Ishikawa (cell line): ENCODE results near the gene DDTL.
"Not testable (repeated sequence)": the region's sequence is repeated elsewhere in the genome, so short reads cannot be mapped to it uniquely, and the experiment has no call there.

Experiments used
- CEBPB ChIP-seq: IDR thresholded peaks from 2 replicates; pipeline ENCODE4 v1.6.1; 2012
- CREB1 ChIP-seq: IDR thresholded peaks from 2 replicates; pipeline ENCODE4 v1.6.1; 2012; ENCODE audit warnings: low read depth
- EGR1 ChIP-seq: IDR thresholded peaks from 2 replicates; pipeline ENCODE4 v1.6.1; 2012
- EP300 ChIP-seq: IDR thresholded peaks from 2 replicates; pipeline ENCODE4 v1.6.1; 2012; ENCODE audit warnings: borderline replicate concordance
- FOXM1 ChIP-seq: IDR thresholded peaks from 2 replicates; pipeline ENCODE4 v1.6.1; 2012; ENCODE audit warnings: low read depth, borderline replicate concordance
- MAX ChIP-seq: IDR thresholded peaks from 2 replicates; pipeline ENCODE4 v1.6.1; 2012
- NFIC ChIP-seq: IDR thresholded peaks from 2 replicates; pipeline ENCODE4 v1.6.1; 2012
- RAD21 ChIP-seq: IDR thresholded peaks from 2 replicates; pipeline ENCODE4 v1.6.1; 2012; ENCODE audit warnings: low read depth
- TAF1 ChIP-seq: IDR thresholded peaks from 2 replicates; pipeline ENCODE4 v1.6.1; 2012; ENCODE audit warnings: low read depth, mild to moderate bottlenecking
- TCF12 ChIP-seq: IDR thresholded peaks from 2 replicates; pipeline ENCODE4 v1.6.1; 2012; ENCODE audit warnings: low read depth
- TEAD4 ChIP-seq: IDR thresholded peaks from 2 replicates; pipeline ENCODE4 v1.6.1; 2012
- USF1 ChIP-seq: IDR thresholded peaks from 2 replicates; pipeline ENCODE4 v1.6.1; 2012
- YY1 ChIP-seq: IDR thresholded peaks from 2 replicates; pipeline ENCODE4 v1.6.1; 2012; ENCODE audit warnings: low read depth
- ZBTB7A ChIP-seq: IDR thresholded peaks from 2 replicates; pipeline ENCODE4 v1.6.1; 2012; ENCODE audit warnings: low read depth
- TF ChIP-seq, protein P1 (sequence below): IDR thresholded peaks from 2 replicates; pipeline ENCODE4 v1.6.1; 2012; ENCODE audit warnings: low read depth, mild to moderate bottlenecking

The DDTL gene

GRCh38 chr22:23970816-23971486 lies 4.3 kb downstream of the DDTL start:
- TF ChIP-seq EGR1, result no peak
- no peak for TF ChIP-seq NFIC
- no peak for TF ChIP-seq CEBPB
- no peak for TF ChIP-seq EP300
- no peak for TF ChIP-seq MAX
- TF ChIP-seq FOXM1, result no peak
- TF ChIP-seq, protein P1, sequence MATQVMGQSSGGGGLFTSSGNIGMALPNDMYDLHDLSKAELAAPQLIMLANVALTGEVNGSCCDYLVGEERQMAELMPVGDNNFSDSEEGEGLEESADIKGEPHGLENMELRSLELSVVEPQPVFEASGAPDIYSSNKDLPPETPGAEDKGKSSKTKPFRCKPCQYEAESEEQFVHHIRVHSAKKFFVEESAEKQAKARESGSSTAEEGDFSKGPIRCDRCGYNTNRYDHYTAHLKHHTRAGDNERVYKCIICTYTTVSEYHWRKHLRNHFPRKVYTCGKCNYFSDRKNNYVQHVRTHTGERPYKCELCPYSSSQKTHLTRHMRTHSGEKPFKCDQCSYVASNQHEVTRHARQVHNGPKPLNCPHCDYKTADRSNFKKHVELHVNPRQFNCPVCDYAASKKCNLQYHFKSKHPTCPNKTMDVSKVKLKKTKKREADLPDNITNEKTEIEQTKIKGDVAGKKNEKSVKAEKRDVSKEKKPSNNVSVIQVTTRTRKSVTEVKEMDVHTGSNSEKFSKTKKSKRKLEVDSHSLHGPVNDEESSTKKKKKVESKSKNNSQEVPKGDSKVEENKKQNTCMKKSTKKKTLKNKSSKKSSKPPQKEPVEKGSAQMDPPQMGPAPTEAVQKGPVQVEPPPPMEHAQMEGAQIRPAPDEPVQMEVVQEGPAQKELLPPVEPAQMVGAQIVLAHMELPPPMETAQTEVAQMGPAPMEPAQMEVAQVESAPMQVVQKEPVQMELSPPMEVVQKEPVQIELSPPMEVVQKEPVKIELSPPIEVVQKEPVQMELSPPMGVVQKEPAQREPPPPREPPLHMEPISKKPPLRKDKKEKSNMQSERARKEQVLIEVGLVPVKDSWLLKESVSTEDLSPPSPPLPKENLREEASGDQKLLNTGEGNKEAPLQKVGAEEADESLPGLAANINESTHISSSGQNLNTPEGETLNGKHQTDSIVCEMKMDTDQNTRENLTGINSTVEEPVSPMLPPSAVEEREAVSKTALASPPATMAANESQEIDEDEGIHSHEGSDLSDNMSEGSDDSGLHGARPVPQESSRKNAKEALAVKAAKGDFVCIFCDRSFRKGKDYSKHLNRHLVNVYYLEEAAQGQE, result no peak
- TF ChIP-seq TCF12, result no peak
- no peak for TF ChIP-seq TAF1
- TF ChIP-seq CREB1, result no peak
- no peak for TF ChIP-seq USF1
- TF ChIP-seq ZBTB7A, result no peak
- no peak for TF ChIP-seq RAD21
- TF ChIP-seq TEAD4, result no peak
- TF ChIP-seq YY1, result no peak

GRCh38 chr22:23974345-23974744 lies 7.7 kb downstream of the DDTL start, which contains the start of gene DDT:
DDT (minus strand) TSS chr22:23974441; CDS start chr22:23974414, 27 bp downstream.
- not testable (repeated sequence) for TF ChIP-seq MAX, EP300, YY1

GRCh38 chr22:23979557-23980240 lies 13.0 kb downstream of the DDTL start, which contains the start of gene GSTT2:
GSTT2 (plus strand) TSS chr22:23980134.
- not testable (repeated sequence) for TF ChIP-seq CEBPB, NFIC, EGR1

DNA sequence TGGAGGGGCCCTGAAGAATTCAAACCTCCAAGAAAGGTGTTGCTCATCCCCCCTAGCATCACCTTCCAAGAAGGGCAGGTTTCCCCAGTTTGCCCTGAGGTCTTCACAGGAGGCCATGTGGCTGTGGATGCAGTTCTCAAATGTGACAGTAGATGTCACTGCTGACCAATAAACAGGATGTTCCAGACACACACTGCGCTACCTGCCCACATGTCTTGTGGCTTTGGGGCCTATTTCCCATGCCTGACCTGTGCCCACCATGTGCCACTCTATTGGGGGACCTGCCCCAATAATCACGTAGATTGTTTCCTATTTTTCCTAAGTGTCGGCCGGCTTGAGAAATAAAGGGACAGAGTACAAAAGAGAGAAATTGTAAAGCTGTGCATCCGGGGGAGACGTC lies 17.7 kb downstream of the DDTL start:
- TF ChIP-seq CREB1, result no peak
- peak; percentile 83 for TF ChIP-seq RAD21

GRCh38 chr22:23993581-23994177 lies 27.0 kb downstream of the DDTL start:
- peak; percentile 62 for TF ChIP-seq USF1
- TF ChIP-seq YY1, result 0 out of 2 replicates have a peak, but pooled peaks have one; percentile 27

DNA sequence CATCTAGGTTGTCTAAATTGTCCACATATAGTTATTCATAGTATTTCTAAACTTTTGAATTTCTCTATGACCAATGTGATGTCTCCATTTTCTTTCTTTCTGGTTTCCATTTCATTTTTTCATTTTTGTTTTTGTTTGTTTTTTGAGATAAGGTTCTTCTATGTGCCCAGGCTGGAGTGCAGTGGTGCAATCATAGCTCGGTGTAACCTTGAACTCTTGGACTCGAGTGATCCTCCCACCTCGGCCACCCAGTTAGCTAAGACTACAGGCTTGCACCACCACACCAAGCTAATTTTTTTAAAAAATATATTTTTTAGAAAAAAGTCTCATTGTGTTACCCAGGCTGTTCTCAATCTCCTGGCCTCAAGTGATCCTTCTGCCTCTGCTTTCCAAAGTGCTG lies 30.4 kb downstream of the DDTL start:
- TF ChIP-seq TAF1, result no peak
- TF ChIP-seq EGR1, result no peak
- no peak for TF ChIP-seq YY1
- TF ChIP-seq FOXM1, result no peak
- no peak for TF ChIP-seq ZBTB7A
- no peak for TF ChIP-seq RAD21
- TF ChIP-seq MAX, result no peak
- no peak for TF ChIP-seq CEBPB
- no peak for TF ChIP-seq TCF12
- TF ChIP-seq EP300, result no peak
- no peak for TF ChIP-seq USF1
- no peak for TF ChIP-seq CREB1
- no peak for TF ChIP-seq NFIC
- TF ChIP-seq TEAD4, result no peak
- TF ChIP-seq, protein P1, result no peak
